Trophoblast cell (in vitro differentiated cells and primary cell): ENCODE measurements around the gene TPK1.

Experiments
- DNase-seq, 2 donors: peaks; one replicate each; pipeline ENCODE4 v3.0.0-alpha.2; 2016
- H2AFZ ChIP-seq: 2 replicates; pipeline ENCODE4 v1.6.1; 2013; ENCODE audit warnings: low read length, moderate library complexity, mild to moderate bottlenecking; ENCODE audit not compliant: insufficient read depth, poor library complexity
- H2AK5ac ChIP-seq: 2 replicates; pipeline ENCODE4 v1.6.1; 2013; ENCODE audit warnings: mild to moderate bottlenecking, low read length
- H2BK120ac ChIP-seq: 2 replicates; pipeline ENCODE4 v1.6.1; 2013; ENCODE audit warnings: low read length, mild to moderate bottlenecking, moderate library complexity; ENCODE audit not compliant: insufficient read depth, poor library complexity
- H2BK12ac ChIP-seq: 2 replicates; pipeline ENCODE4 v1.6.1; 2013; ENCODE audit warnings: mild to moderate bottlenecking, low read length, moderate library complexity
- H2BK5ac ChIP-seq: 2 replicates; pipeline ENCODE4 v1.6.1; 2013; ENCODE audit warnings: low read length, low read depth, moderate library complexity, mild to moderate bottlenecking; ENCODE audit not compliant: poor library complexity
- H3K14ac ChIP-seq: 2 replicates; pipeline ENCODE4 v1.6.1; 2013; ENCODE audit warnings: mild to moderate bottlenecking, low read length
- H3K18ac ChIP-seq: 2 replicates; pipeline ENCODE4 v1.6.1; 2013; ENCODE audit warnings: mild to moderate bottlenecking, low read length
- H3K23ac ChIP-seq: 2 replicates; pipeline ENCODE4 v1.6.1; 2013; ENCODE audit warnings: low read length
- H3K27ac ChIP-seq: 2 replicates; pipeline ENCODE4 v1.5.1; 2013; ENCODE audit warnings: low read depth, mild to moderate bottlenecking, inconsistent platforms, low read length, moderate library complexity
- H3K27me3 ChIP-seq: 2 replicates; pipeline ENCODE4 v1.6.1; 2013; ENCODE audit warnings: inconsistent platforms, mild to moderate bottlenecking, low read length, moderate library complexity; ENCODE audit not compliant: insufficient read depth
- H3K36me3 ChIP-seq, 2 experiments: 1 replicate in 1 of 2; 2 replicates in 1 of 2; pipeline ENCODE4 v1.6.1; 2013; ENCODE audit warnings: low read length in 2 of 2, mild to moderate bottlenecking in 2 of 2, moderate library complexity in 1 of 2; ENCODE audit not compliant: insufficient read depth in 2 of 2, control insufficient read depth in 1 of 2
- H3K4ac ChIP-seq: 2 replicates; pipeline ENCODE4 v1.6.1; 2013; ENCODE audit warnings: low read depth, mild to moderate bottlenecking, low read length, moderate library complexity
- H3K4me1 ChIP-seq, 2 experiments: 1 replicate in 1 of 2; 2 replicates in 1 of 2; pipeline ENCODE4 v1.6.1; 2013; ENCODE audit warnings: low read length in 2 of 2, mild to moderate bottlenecking in 2 of 2, moderate library complexity in 1 of 2; ENCODE audit not compliant: insufficient read depth in 2 of 2, control insufficient read depth in 1 of 2
- H3K4me2 ChIP-seq: 2 replicates; pipeline ENCODE4 v1.6.1; 2013; ENCODE audit warnings: inconsistent platforms, mild to moderate bottlenecking, low read length, moderate library complexity
- H3K4me3 ChIP-seq: 2 replicates; pipeline ENCODE4 v1.5.1; 2013; ENCODE audit warnings: mild to moderate bottlenecking, low read depth, low read length, inconsistent platforms
- H3K79me1 ChIP-seq: one replicate; pipeline ENCODE4 v1.6.1; 2013; ENCODE audit warnings: low read length
- H3K79me2 ChIP-seq: 2 replicates; pipeline ENCODE4 v1.6.1; 2013; ENCODE audit warnings: low read length, mild to moderate bottlenecking; ENCODE audit not compliant: control insufficient read depth, insufficient read depth, poor library complexity
- H3K9ac ChIP-seq: 2 replicates; pipeline ENCODE4 v1.6.1; 2013; ENCODE audit warnings: mild to moderate bottlenecking, low read length
- H3K9me3 ChIP-seq: 2 replicates; pipeline ENCODE4 v1.6.1; 2013; ENCODE audit warnings: low read depth, mild to moderate bottlenecking, control low read depth, inconsistent platforms, low read length; ENCODE audit not compliant: insufficient read depth
- H4K12ac ChIP-seq: 2 replicates; pipeline ENCODE4 v1.6.1; 2013; ENCODE audit warnings: low read depth, mild to moderate bottlenecking, low read length, moderate library complexity
- H4K8ac ChIP-seq: 2 replicates; pipeline ENCODE4 v1.6.1; 2013; ENCODE audit warnings: low read depth, mild to moderate bottlenecking, low read length, moderate library complexity
- H4K91ac ChIP-seq: one replicate; pipeline ENCODE4 v1.6.1; 2013; ENCODE audit warnings: low read depth, mild to moderate bottlenecking, low read length, moderate library complexity
- WGBS: extraction: QIAGEN DNeasy Blood & Tissue Kit; methylation state at CpG from one replicate; pipeline ENCODE4 v1.1.7; 2013; ENCODE audit warnings: missing lambda C conversion rate; ENCODE audit not compliant: insufficient read length, insufficient coverage; ENCODE audit errors: extremely low coverage; 5-methylcytosine and 5-hydroxymethylcytosine counted together

TPK1 gene

DNA sequence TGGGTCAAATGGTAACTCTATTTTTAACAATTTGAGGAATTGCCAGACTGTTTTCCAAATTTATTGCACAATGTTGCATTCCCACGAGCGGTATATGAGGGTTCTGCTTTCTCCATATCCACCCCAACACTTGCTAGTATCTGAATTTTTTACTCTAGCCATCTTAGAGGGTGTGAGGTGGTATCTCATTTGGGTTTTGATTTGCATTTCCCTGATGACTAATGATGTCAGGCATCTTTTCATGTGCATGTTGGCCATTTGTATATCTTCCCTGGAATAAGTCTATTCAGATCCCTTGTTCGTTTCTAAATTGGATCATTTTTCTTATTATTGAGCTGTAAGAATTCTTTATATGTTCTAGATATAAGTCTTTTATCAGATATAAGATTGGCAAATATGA is 97.7 kb downstream of the TPK1 start:
- Histone ChIP-seq H3K9me3 (no peaks in the 10 kb centered on the region), H3K18ac (no peak overlapping the region), H3K36me3 (no peaks in the 10 kb centered on the region), H4K12ac (no peak overlapping the region), H3K27ac (no peak overlapping the region), H3K79me1 (no peaks in the 10 kb centered on the region), H2BK12ac (no peak overlapping the region), H2AFZ (no peak overlapping the region), H3K9ac (no peak overlapping the region), H3K4me3 (no peak overlapping the region), H2AK5ac (no peak overlapping the region), H3K4me2 (no peak overlapping the region), H2BK5ac (no peak overlapping the region), H3K23ac (no peak overlapping the region), H2BK120ac (no peak overlapping the region), H3K4ac (no peak overlapping the region), H4K8ac (no peak overlapping the region), H3K79me2 (no peaks in the 10 kb centered on the region), H3K27me3 (no peaks in the 10 kb centered on the region), H4K91ac (no peak overlapping the region), H3K4me1 (no peaks in the 10 kb centered on the region), H3K14ac (no peak overlapping the region)
- WGBS, result no CpG with 5 or more reads among the region's 3 CpGs
- DNase-seq, result peak in 1 of 2 donors; percentile 34

DNA sequence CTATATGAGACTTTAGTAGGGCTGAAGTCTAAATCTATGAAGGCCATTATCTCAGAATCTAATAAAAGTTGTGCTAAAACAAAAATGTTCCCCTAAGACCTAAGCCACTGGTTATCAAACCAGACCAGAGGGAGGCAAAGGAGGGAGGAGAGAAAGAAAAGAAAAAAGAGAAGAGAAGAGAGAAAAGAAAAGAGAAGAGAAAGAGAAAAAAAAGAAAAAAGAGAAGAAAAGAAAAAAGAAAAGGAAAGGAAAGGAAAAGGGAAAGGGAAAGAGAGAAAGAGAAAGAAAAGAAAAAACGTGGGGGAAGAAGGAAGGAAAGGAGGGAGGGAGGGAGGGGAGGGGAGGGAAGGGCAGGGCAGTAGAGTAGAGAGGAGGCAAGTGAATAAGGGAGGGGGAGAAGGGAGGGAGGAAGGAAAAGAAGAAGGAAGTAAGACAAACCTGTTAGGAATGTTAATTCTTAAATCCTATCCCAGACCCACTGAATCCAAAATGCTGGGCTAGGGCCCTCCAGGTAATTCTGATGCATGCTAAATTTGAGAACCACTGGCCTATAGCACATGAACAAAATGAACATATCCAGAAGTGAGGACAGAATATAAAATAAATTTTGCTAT is 98.9 kb downstream of the TPK1 start:
- WGBS, result no CpG with 5 or more reads among the region's 1 CpG
- no peak overlapping the region for H3K18ac ChIP-seq
- H3K79me2 ChIP-seq, result no peaks in the 10 kb centered on the region

DNA sequence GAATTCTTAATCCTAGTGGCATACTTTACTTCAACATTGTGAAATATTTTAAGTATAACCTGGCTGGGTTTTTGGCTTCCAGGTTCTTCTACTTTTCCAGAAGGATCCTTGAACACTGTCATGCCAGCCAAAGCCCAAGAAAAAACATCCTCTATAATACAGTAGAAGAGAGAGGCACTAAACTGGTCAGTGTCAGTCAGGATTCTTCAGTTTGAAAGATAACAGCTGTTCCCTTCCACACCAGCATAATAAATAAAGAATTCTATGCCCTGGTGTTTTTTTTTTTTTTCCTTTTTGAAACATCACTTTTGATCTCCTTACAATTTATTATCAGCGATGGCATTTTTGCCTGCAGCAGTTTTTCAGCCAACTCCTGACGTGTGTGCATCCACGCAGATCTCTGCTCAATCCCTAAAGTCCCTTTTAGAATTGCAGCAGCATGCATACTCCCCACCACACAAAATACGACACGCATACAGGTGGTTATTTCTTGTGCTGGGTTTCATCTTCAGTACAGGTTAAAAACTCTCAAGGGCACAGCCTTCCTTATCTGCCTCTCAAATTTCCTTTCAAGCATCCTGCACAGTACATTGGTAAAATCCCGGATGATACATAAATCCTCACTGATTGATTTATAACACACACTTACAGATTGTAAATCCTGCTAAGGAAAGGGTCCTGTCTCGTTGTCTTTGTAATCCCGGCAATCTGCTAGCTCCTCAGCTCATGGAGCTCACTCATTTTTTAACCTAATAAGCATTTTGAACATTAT is 100.2 kb downstream of the TPK1 start:
- Histone ChIP-seq H2BK5ac (no peak overlapping the region), H3K79me2 (no peaks in the 10 kb centered on the region), H3K4ac (no peak overlapping the region), H4K8ac (no peak overlapping the region), H2AFZ (no peak overlapping the region), H2BK12ac (no peak overlapping the region), H3K4me3 (no peak overlapping the region), H3K27me3 (no peaks in the 10 kb centered on the region), H3K9ac (no peak overlapping the region), H3K18ac (no peak overlapping the region), H4K91ac (no peak overlapping the region), H3K27ac (no peak overlapping the region), H3K23ac (no peak overlapping the region), H3K36me3 (no peaks in the 10 kb centered on the region), H3K9me3 (no peaks in the 10 kb centered on the region), H3K4me2 (no peak overlapping the region), H2AK5ac (no peak overlapping the region), H4K12ac (no peak overlapping the region), H3K14ac (no peak overlapping the region), H2BK120ac (no peak overlapping the region), H3K79me1 (no peaks in the 10 kb centered on the region), H3K4me1 (no peaks in the 10 kb centered on the region)
- peak in 1 of 2 donors; percentile 34 for DNase-seq
- WGBS, result no CpG with 5 or more reads among the region's 8 CpGs

More for the DNA sequence above, 98.9 kb downstream of the TPK1 start:
- no peak for DNase-seq
- H2AK5ac ChIP-seq, result no peak overlapping the region
- no peaks in the 10 kb centered on the region for H3K9me3 ChIP-seq
- H3K27ac ChIP-seq, result no peak overlapping the region
- H3K4me1 ChIP-seq, result no peaks in the 10 kb centered on the region
- no peaks in the 10 kb centered on the region for H3K27me3 ChIP-seq
- no peak overlapping the region for H2BK120ac ChIP-seq
- no peak overlapping the region for H2BK12ac ChIP-seq
- no peak overlapping the region for H4K12ac ChIP-seq
- no peak overlapping the region for H2BK5ac ChIP-seq
- no peak overlapping the region for H4K8ac ChIP-seq
- H2AFZ ChIP-seq, result no peak overlapping the region
- no peak overlapping the region for H3K4ac ChIP-seq
- H3K36me3 ChIP-seq, result no peaks in the 10 kb centered on the region
- H3K79me1 ChIP-seq, result no peaks in the 10 kb centered on the region
- no peak overlapping the region for H4K91ac ChIP-seq
- H3K9ac ChIP-seq, result no peak overlapping the region
- no peak overlapping the region for H3K4me3 ChIP-seq
- H3K23ac ChIP-seq, result no peak overlapping the region
- H3K14ac ChIP-seq, result no peak overlapping the region
- no peak overlapping the region for H3K4me2 ChIP-seq

DNA sequence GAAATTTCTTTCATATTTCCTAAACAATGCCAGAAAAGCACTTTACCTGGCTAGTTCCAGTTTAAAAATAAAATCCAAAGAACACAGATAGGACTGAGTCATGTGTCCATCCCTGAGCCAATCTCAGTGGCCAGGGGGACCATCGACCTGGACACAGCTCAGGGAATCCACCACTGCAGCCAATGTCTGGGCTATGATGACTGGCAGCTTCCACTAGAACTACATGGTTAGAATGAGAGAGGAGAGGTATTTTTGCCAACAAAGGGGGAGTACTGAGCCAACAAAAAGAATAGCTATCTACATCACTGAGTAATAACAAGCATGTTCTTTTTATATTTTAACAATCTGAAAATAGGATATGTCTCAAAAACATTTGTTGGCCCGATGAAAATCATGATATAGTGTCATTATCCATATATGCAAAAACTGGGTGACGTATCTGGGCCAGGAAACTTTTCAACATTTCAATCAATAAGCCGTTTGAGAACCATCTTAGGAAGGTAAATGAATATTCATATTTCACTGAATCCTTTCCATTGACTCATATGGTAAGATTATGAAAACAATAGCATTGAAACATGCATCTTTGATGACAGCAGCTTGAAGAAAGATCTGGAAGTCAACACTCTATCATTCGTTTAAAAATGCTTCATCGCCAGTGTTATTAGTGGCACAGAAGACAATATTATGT is 104.0 kb downstream of the TPK1 start:
- H3K4me1 ChIP-seq, result no peaks in the 10 kb centered on the region
- no CpG with 5 or more reads among the region's 6 CpGs for WGBS
- H3K18ac ChIP-seq, result no peak overlapping the region
- no peak overlapping the region for H3K14ac ChIP-seq
- no peak overlapping the region for H3K4me2 ChIP-seq
- no peaks in the 10 kb centered on the region for H3K27me3 ChIP-seq
- no peak overlapping the region for H2BK120ac ChIP-seq
- no peak overlapping the region for H4K12ac ChIP-seq
- no peak overlapping the region for H2AFZ ChIP-seq
- no peaks in the 10 kb centered on the region for H3K79me2 ChIP-seq
- H2BK5ac ChIP-seq, result no peak overlapping the region
- H2AK5ac ChIP-seq, result no peak overlapping the region
- no peaks in the 10 kb centered on the region for H3K79me1 ChIP-seq
- H4K91ac ChIP-seq, result no peak overlapping the region
- no peaks in the 10 kb centered on the region for H3K9me3 ChIP-seq
- no peak overlapping the region for H4K8ac ChIP-seq
- H3K9ac ChIP-seq, result no peak overlapping the region
- H3K36me3 ChIP-seq, result no peaks in the 10 kb centered on the region
- H3K27ac ChIP-seq, result no peak overlapping the region
- no peak overlapping the region for H3K4me3 ChIP-seq
- no peak overlapping the region for H3K4ac ChIP-seq
- H2BK12ac ChIP-seq, result no peak overlapping the region
- H3K23ac ChIP-seq, result no peak overlapping the region
- no peak for DNase-seq
